Hepatocyte (in vitro differentiated cells): ENCODE measurements around the gene COL7A1. TPM values are rescaled to one million over a fixed set of nuclear protein-coding genes. Genes with fewer than 3 reads are reported as not detected.

Experiments
- DNase-seq: peaks from one replicate; pipeline ENCODE4 v3.0.0-alpha.2; 2016; ENCODE audit warnings: low spot score
- H2AFZ ChIP-seq: fragments of 200-600 bp; sonication (generic); 2 replicates; pipeline ENCODE4 v1.6.0; 2016; ENCODE audit warnings: antibody characterized with exemption, mild to moderate bottlenecking
- H3K27ac ChIP-seq: fragments of 200-600 bp; sonication (generic); 2 replicates; pipeline ENCODE4 v1.5.1; 2016; ENCODE audit warnings: mild to moderate bottlenecking
- H3K27me3 ChIP-seq: fragments of 200-600 bp; sonication (generic); 2 replicates; pipeline ENCODE4 v1.6.1; 2016
- H3K36me3 ChIP-seq: fragments of 200-600 bp; sonication (generic); replicated peaks from 2 replicates; pipeline ENCODE4 v1.5.1; 2016; ENCODE audit warnings: low read depth; ENCODE audit not compliant: insufficient read depth
- H3K4me1 ChIP-seq: fragments of 200-600 bp; sonication (generic); 2 replicates; pipeline ENCODE4 v1.5.1; 2016; ENCODE audit warnings: mild to moderate bottlenecking, moderate library complexity; ENCODE audit not compliant: insufficient read depth
- H3K4me2 ChIP-seq: fragments of 200-600 bp; sonication (generic); 2 replicates; pipeline ENCODE4 v1.6.0; 2016
- H3K4me3 ChIP-seq: fragments of 200-600 bp; sonication (generic); 2 replicates; pipeline ENCODE4 v1.5.1; 2016; ENCODE audit warnings: mild to moderate bottlenecking
- H3K79me2 ChIP-seq: fragments of 200-600 bp; sonication (generic); 2 replicates; pipeline ENCODE4 v1.6.0; 2017; ENCODE audit warnings: mild to moderate bottlenecking
- H3K9me2 ChIP-seq: fragments of 200-600 bp; sonication (generic); replicated peaks from 2 replicates; pipeline ENCODE4 v1.6.0; 2017; ENCODE audit warnings: mild to moderate bottlenecking; ENCODE audit not compliant: insufficient read depth
- H3K9me3 ChIP-seq: fragments of 200-600 bp; sonication (generic); 2 replicates; pipeline ENCODE4 v1.5.1; 2016; ENCODE audit warnings: low read depth, mild to moderate bottlenecking
- H4K20me1 ChIP-seq: fragments of 200-600 bp; sonication (generic); 2 replicates; pipeline ENCODE4 v1.6.0; 2016; ENCODE audit warnings: mild to moderate bottlenecking; ENCODE audit not compliant: insufficient read depth, poor library complexity, severe bottlenecking
- EZH2 ChIP-seq: fragments of 200-600 bp; sonication (generic); IDR thresholded peaks from 2 replicates; pipeline ENCODE4 v1.6.1; 2016; ENCODE audit warnings: antibody characterized with exemption, mild to moderate bottlenecking, borderline replicate concordance
- EZH2phosphoT487 ChIP-seq: fragments of 200-600 bp; sonication (generic); IDR thresholded peaks from one replicate; pipeline ENCODE4 v1.6.1; 2018; ENCODE audit warnings: antibody characterized with exemption, mild to moderate bottlenecking, low read depth, moderate library complexity; ENCODE audit not compliant: unreplicated experiment, severe bottlenecking
- WGBS: methylation state at CpG from one replicate; pipeline ENCODE4 v1.1.6; 2016; ENCODE audit warnings: low lambda C conversion rate; ENCODE audit errors: missing lambda C conversion rate; 5-methylcytosine and 5-hydroxymethylcytosine counted together
- polyA plus RNA-seq: library from polyadenylated mRNA; unstranded; fragments of >200 nt; fragmentation: Nextera tagmentation; extraction: Ambion mirVana; gene quantifications from 2 replicates; pipeline ENCODE4 v1.2.1, GENCODE V29; 2016
- total RNA-seq: library from RNA; depleted of rRNA; stranded (reverse); fragments of >200 nt; gene quantifications from 2 replicates; pipeline ENCODE4 v1.2.3, GENCODE V29; 2014
- TF ChIP-seq, protein P1 (sequence below): fragments of 200-600 bp; sonication (generic); IDR thresholded peaks from 2 replicates; pipeline ENCODE4 v1.5.1; 2016; ENCODE audit warnings: antibody characterized with exemption, mild to moderate bottlenecking; ENCODE audit not compliant: poor library complexity

The COL7A1 gene
- total and polyA plus RNA-seq, 2 experiments from 2014 or later: 17.4 to 19.6 TPM

DNA sequence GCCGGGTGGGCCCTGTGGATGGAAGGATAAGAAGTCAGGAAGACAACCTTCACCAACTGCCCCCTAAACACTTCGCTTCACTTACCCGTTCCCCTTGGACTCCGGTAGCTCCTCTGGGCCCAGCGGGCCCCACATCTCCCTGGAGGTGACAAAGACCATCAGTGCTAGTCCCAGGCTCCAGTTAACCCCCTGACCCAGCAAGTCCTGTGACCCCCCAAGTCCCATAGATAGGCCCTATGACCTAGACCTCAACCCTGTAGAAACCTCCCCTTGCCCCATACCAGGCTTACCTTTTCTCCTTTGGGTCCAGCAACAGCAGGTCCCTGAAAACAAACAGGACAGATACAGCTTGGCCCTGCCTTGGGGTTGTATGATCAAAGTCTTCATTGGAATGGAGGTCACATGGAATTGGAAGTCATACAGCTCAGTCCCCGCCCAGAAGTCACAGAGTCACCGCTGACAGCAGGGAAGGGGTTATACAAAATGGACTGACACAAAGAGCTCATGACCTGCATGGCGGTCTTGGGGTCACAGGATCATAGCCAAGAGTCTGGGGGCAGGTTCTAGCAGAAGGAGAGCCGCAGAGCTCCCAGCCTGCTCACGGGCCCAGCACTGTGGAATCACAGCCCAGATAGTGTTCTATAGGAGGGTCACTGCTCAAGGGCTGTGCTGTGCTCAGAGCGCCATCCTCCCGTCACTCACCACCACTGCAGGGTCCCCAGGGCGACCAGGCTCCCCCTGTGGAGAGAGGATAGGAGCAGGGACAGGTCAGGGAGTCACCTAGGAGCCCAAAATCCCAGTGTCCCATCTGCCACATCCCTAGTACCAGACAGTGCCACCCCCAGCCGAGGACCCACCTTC is 13.3 kb downstream of the COL7A1 start:
- H3K9me2 ChIP-seq: no peaks in the 10 kb centered on the region
- H3K9me3 ChIP-seq: no peaks in the 10 kb centered on the region
- H3K36me3 ChIP-seq: no peaks in the 10 kb centered on the region
- no peaks in the 10 kb centered on the region for H3K79me2 ChIP-seq
- no peak overlapping the region for H3K27ac ChIP-seq
- no peak overlapping the region for H2AFZ ChIP-seq
- H3K4me1 ChIP-seq: no peaks in the 10 kb centered on the region
- TF ChIP-seq EZH2: no peak
- TF ChIP-seq, protein P1, sequence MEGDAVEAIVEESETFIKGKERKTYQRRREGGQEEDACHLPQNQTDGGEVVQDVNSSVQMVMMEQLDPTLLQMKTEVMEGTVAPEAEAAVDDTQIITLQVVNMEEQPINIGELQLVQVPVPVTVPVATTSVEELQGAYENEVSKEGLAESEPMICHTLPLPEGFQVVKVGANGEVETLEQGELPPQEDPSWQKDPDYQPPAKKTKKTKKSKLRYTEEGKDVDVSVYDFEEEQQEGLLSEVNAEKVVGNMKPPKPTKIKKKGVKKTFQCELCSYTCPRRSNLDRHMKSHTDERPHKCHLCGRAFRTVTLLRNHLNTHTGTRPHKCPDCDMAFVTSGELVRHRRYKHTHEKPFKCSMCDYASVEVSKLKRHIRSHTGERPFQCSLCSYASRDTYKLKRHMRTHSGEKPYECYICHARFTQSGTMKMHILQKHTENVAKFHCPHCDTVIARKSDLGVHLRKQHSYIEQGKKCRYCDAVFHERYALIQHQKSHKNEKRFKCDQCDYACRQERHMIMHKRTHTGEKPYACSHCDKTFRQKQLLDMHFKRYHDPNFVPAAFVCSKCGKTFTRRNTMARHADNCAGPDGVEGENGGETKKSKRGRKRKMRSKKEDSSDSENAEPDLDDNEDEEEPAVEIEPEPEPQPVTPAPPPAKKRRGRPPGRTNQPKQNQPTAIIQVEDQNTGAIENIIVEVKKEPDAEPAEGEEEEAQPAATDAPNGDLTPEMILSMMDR: no peak
- no peak for TF ChIP-seq EZH2phosphoT487
- H3K4me3 ChIP-seq: no peak overlapping the region
- no peak overlapping the region for H3K4me2 ChIP-seq
- H4K20me1 ChIP-seq: no peaks in the 10 kb centered on the region
- no peaks in the 10 kb centered on the region for H3K27me3 ChIP-seq
- no peak for DNase-seq
- 93% methylated on average over 14 of the region's 14 CpGs for WGBS

DNA sequence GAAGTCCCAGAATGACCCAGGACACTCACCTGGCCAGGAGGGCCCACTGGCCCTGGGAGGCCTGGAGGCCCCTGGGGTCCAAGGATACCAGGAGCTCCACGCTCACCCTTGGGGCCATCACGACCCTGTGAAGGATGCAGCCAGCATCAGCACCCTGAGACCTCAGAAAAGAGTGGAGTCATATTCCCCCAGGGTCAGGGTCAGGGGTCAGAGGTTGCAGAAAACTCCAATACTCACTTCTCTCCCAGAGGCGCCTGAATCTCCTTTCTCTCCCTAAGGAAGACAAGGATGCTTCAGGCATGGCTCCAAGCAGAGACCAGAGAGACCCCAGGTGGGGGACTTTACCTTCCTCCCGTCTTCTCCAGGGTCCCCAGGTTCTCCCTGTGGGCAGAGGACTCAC is 18.5 kb downstream of the COL7A1 start:
- WGBS: 93% methylated on average over 4 of the region's 4 CpGs
- no peaks in the 10 kb centered on the region for H3K4me1 ChIP-seq
- H3K27ac ChIP-seq: no peak overlapping the region
- H2AFZ ChIP-seq: no peak overlapping the region
- no peak for DNase-seq
- H3K9me2 ChIP-seq: no peaks in the 10 kb centered on the region
- H4K20me1 ChIP-seq: no peaks in the 10 kb centered on the region
- no peaks in the 10 kb centered on the region for H3K36me3 ChIP-seq
- H3K79me2 ChIP-seq: no peaks in the 10 kb centered on the region
- no peaks in the 10 kb centered on the region for H3K27me3 ChIP-seq
- TF ChIP-seq EZH2 (no peak), EZH2phosphoT487 (no peak)
- TF ChIP-seq, protein P1: no peak
- no peaks in the 10 kb centered on the region for H3K9me3 ChIP-seq
- no peak overlapping the region for H3K4me3 ChIP-seq
- no peak overlapping the region for H3K4me2 ChIP-seq

DNA sequence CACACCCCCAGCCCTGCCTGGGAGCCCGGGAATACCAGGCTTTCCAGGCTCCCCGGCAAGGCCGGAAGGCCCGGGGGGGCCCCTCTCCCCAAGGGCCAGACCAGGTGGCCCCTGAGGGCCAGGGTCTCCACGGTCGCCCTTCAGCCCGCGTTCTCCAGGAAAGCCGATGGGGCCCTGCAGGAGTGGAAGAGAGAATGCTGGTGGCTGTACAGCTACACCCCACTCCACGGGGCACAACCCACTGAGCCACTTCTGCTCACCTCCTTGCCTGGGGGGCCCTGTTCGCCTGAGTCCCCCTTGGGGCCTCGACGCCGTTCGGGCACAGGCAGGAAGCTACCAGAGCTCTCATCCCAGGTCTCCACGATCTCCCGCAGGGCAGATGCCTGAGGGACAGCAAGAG is 19.8 kb downstream of the COL7A1 start:
- H3K9me3 ChIP-seq: no peaks in the 10 kb centered on the region
- no peak for DNase-seq
- no peak overlapping the region for H3K4me3 ChIP-seq
- WGBS: 91% methylated on average over 15 of the region's 17 CpGs
- no peak overlapping the region for H2AFZ ChIP-seq
- H3K27me3 ChIP-seq: no peaks in the 10 kb centered on the region
- H4K20me1 ChIP-seq: no peaks in the 10 kb centered on the region
- no peaks in the 10 kb centered on the region for H3K9me2 ChIP-seq
- no peak overlapping the region for H3K27ac ChIP-seq
- no peaks in the 10 kb centered on the region for H3K36me3 ChIP-seq
- no peak overlapping the region for H3K4me2 ChIP-seq
- no peaks in the 10 kb centered on the region for H3K4me1 ChIP-seq
- H3K79me2 ChIP-seq: no peaks in the 10 kb centered on the region
- TF ChIP-seq EZH2: no peak
- TF ChIP-seq, protein P1: no peak
- no peak for TF ChIP-seq EZH2phosphoT487
